ENCODE results near the gene HERC3.
A peak's percentile ranks its signal among the peaks of the same experiment; 100 is the strongest.
"Not testable (repeated sequence)": the region's sequence is repeated elsewhere in the genome, so short reads cannot be mapped to it uniquely, and the experiment has no call there.

Gene HERC3

GRCh38 chr4:88609387-88609786, 17.1 kb downstream of the HERC3 start:
- DNase-seq: peak; percentile 10

- DNase-seq: not testable (repeated sequence)
Observed at GRCh38 chr4:88609794-88610193, 17.5 kb downstream of the HERC3 start.

GRCh38 chr4:88610771-88611170, 18.5 kb downstream of the HERC3 start:
- DNase-seq: no peak

GRCh38 chr4:88613417-88613875, 21.2 kb downstream of the HERC3 start:
- peak; percentile 40 for DNase-seq

GRCh38 chr4:88614058-88614457, 21.8 kb downstream of the HERC3 start:
- no peak for DNase-seq

DNA sequence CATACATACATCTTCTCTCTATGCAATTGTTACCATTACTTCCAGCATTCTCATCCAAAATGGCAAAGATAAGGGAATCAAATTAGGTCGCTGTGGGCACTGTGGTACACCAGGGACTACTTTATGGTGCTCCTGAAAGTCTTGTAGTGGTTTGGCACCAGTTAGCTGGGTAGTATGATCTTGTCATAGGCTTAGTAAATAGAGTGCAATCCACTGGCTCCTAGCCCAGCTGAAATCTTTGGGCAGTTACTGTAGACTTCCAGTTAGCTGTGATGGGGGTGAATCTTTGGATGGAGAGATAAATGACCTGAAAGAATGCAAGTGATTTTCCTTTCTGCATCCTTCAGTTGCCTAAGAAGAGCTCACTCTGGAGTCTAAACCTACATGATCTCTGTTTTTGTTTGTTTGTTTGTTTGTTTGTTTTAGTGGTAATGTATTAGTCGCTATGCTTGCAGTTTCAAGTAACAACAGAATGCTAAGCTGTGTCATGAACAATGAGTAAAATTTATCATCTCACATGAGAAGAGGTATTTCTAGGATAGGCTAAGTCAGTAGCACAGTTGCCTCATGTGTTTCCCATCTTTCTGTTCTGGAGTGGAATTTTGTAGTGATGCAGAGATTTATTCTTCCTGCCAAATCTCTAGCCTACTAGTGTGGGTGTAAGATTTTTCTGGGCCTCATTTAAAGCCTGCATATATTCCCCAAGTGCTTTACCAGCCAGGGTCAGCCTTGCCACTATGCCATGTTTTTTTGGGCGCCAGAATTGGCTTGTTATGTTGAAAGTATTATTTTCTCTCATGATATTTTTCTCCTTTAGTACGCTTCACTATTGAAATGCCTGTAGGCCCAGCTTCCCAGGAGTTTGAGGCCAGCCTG, 24.2 kb downstream of the HERC3 start:
- no peak for DNase-seq

DNA sequence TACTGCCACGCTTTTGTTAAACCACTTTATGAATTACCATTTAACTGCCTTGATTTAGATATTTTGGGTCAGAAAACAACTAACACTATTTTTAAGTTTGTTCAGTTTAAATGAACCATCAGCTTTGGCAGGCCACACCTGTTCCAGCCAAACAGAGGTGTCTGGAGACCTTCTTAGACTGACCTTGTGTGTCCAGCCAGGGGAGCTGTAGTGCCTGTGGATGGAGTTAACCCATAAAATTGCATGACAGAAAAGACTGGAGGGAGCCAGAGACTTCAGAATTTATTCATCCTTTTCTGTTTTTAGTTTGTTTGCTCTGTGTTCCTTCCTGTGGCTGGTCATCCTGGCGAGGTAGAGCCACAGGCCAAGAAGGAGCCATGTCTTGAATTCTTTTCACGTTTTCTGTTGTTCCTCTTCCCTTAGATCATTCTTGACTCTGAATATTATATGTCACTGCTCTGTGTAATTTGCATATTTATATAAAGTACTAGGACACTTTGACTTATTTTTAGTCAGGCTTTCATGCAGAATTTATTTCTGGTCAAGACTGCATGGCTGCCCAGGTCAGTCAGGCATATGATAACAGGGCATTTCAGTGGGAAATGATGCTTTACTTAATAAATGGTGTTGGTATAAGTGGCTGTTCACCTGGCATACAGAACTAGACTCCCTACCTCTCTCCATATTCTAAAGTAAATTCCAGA, 26.7 kb downstream of the HERC3 start:
- no peak for DNase-seq

GRCh38 chr4:88619971-88620370, 27.7 kb downstream of the HERC3 start:
- no peak for DNase-seq

- DNase-seq: no peak
Observed at GRCh38 chr4:88621763-88622327, 29.6 kb downstream of the HERC3 start.

DNA sequence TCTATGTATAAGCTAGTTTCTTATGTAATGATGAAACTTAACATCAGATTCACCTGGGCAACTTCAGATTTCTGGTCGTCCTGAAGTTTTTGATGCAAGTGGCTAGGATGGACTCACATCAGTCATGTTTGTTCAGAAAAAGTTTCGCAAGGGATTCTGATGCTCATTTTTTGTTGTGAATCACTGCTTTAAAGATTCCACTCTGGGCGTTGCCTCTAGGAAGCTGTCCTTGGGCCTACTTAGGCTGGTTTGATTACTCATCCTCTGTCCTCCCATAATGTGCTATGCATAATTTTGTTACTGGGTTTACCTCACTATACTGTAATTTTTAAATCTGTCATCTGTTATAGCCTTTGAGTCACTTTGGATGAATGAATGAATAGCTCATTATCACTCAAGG, 30.8 kb downstream of the HERC3 start:
- peak; percentile 9 for DNase-seq

GRCh38 chr4:88628746-88629145, 36.5 kb downstream of the HERC3 start:
- no peak for DNase-seq

DNA sequence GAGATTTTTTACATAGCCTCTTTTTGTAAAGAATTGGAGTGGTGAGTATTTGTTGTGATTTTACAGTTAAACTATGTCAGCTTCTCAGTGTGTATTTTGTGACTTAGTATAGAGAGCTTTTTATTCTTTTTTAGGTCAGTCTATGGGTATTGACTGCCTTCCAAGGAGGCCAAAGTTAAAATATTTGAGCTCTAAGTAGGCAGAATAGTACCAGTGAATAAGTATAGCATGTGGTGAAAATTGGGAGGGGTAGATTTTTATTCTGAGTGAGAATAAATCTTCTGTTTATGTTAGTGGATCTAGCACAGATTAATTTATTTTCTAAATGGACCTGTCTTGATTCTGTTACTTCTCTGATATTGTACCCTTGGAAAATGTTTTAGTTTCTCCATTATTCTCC, 37.5 kb downstream of the HERC3 start:
- no peak for DNase-seq

DNA sequence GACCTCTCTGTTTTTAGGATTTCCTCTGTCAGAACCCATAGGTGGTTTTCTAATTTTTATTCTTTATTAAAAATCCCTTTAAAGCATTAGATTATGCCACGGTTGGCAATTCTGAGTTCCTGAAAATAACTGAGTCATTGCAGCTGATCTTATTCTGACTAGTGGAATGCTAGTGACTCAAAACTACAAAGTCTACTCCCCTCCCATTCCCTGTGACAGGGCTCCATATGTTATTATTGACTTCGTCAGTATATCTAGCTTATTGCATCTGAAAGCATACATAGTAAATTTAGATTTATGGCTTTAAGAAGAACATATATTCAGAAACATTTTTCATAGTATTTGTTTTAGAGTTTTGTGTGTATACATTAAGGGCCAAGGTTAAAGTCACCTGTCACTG, 38.5 kb downstream of the HERC3 start:
- no peak for DNase-seq

GRCh38 chr4:88643932-88644331, 51.7 kb downstream of the HERC3 start:
- DNase-seq: no peak

GRCh38 chr4:88645994-88646393, 53.7 kb downstream of the HERC3 start:
- no peak for DNase-seq

DNA sequence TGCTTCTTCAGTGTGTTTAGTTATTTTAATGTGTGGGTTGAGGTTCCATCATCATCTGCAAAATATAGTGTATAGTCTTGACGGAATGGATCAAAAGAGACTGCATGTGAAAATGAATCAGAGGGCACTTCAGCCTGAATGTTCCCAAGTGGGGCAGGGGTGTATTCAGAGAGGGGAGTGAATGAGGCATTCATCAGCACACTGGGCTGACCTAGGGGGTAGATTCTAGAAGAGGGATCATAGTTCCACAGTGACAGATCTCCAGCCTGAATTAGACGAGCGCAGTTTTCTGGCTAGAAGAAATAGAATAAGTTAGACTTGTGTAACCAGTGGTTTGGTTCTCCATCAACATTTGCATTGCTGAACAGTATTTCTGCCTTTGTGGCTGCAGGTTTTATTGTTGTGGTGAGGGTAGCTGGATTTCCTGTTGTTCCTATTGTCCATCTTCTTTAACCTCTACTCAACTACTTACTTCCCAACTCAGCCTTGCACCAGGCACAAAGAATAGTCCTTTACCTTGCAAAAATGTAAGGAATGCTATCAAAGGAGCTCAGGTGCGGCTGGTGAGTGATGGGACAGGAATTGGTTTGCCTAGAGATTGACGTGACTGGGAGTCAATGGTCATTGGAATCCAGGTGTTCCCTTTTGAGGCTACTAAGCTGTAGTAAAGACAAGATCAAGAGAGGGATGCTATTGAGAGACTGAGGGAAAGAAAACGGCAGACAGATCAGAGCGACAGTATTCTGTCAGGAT, 54.4 kb downstream of the HERC3 start:
- DNase-seq: no peak

- no peak for DNase-seq
Observed at GRCh38 chr4:88649716-88650115, 57.4 kb downstream of the HERC3 start.

- DNase-seq: no peak
Observed at GRCh38 chr4:88653371-88653946, 61.2 kb downstream of the HERC3 start.

- no peak for DNase-seq
Observed at GRCh38 chr4:88655226-88655625, 62.9 kb downstream of the HERC3 start.

- peak; percentile 2 for DNase-seq
Observed at GRCh38 chr4:88659055-88659889, 67.0 kb downstream of the HERC3 start.

- DNase-seq: no peak
Observed at GRCh38 chr4:88659890-88660208, 67.6 kb downstream of the HERC3 start.
